ENCODE results near the gene DPH5.
A peak's percentile ranks its signal among the peaks of the same experiment; 100 is the strongest.

Gene DPH5

GRCh38 chr1:101040666-101041065 lies 15.1 kb upstream of the DPH5 start:
- WGBS (ENCODE audit: extremely low coverage, insufficient coverage, insufficient read length): no CpG with 5 or more reads among the region's 2 CpGs
- H2BK120ac ChIP-seq (ENCODE audit: insufficient read depth, low read length, poor library complexity): no peak overlapping the region
- H3K9ac ChIP-seq (ENCODE audit: low read length): no peak overlapping the region
- H4K91ac ChIP-seq (ENCODE audit: low read depth, low read length): no peak overlapping the region
- no peaks in the 10 kb centered on the region for H3K27me3 ChIP-seq (ENCODE audit: insufficient read depth, low read length)
- H2BK5ac ChIP-seq (ENCODE audit: low read depth, low read length, poor library complexity): no peak overlapping the region
- DNase-seq: no peak
- H3K4me2 ChIP-seq (ENCODE audit: low read length): no peak overlapping the region
- H3K4me3 ChIP-seq (ENCODE audit: low read depth, low read length): no peak overlapping the region
- H3K23ac ChIP-seq (ENCODE audit: low read length): no peak overlapping the region
- no peak overlapping the region for H4K12ac ChIP-seq (ENCODE audit: low read depth, low read length)
- no peak overlapping the region for H4K8ac ChIP-seq (ENCODE audit: low read depth, low read length)
- no peak overlapping the region for H3K18ac ChIP-seq (ENCODE audit: low read length)
- H3K14ac ChIP-seq (ENCODE audit: low read length): no peak overlapping the region
- H3K79me1 ChIP-seq (ENCODE audit: low read length): no peaks in the 10 kb centered on the region
- H2AK5ac ChIP-seq (ENCODE audit: low read length): no peak overlapping the region
- H3K9me3 ChIP-seq (ENCODE audit: insufficient read depth, low read depth, low read length): peaks cover 8% of the 10 kb centered on the region
- no peak overlapping the region for H2BK12ac ChIP-seq (ENCODE audit: low read length)
- H3K27ac ChIP-seq (ENCODE audit: low read depth, low read length): no peak overlapping the region
- no peaks in the 10 kb centered on the region for H3K4me1 ChIP-seq (ENCODE audit: control insufficient read depth in 1 of 2, insufficient read depth in 2 of 2, low read length in 2 of 2)
- no peak overlapping the region for H3K4ac ChIP-seq (ENCODE audit: low read depth, low read length)
- H3K79me2 ChIP-seq (ENCODE audit: control insufficient read depth, insufficient read depth, low read length, poor library complexity): no peaks in the 10 kb centered on the region
- H3K36me3 ChIP-seq (ENCODE audit: control insufficient read depth in 1 of 2, insufficient read depth in 2 of 2, low read length in 2 of 2): peaks cover 6 to 7% of the 10 kb centered on the region in 2 experiments
- no peak overlapping the region for H2AFZ ChIP-seq (ENCODE audit: insufficient read depth, low read length, poor library complexity)

GRCh38 chr1:101039245-101039644 lies 13.7 kb upstream of the DPH5 start:
- Histone ChIP-seq H3K4me1 (ENCODE audit: control insufficient read depth in 1 of 2, insufficient read depth in 2 of 2, low read length in 2 of 2) (no peaks in the 10 kb centered on the region), H3K36me3 (ENCODE audit: control insufficient read depth in 1 of 2, insufficient read depth in 2 of 2, low read length in 2 of 2) (peaks cover 6 to 7% of the 10 kb centered on the region in 2 experiments), H3K9me3 (ENCODE audit: insufficient read depth, low read depth, low read length) (peaks cover 8% of the 10 kb centered on the region), H2AFZ (ENCODE audit: insufficient read depth, low read length, poor library complexity) (no peak overlapping the region), H3K18ac (ENCODE audit: low read length) (no peak overlapping the region), H4K91ac (ENCODE audit: low read depth, low read length) (no peak overlapping the region), H3K4me3 (ENCODE audit: low read depth, low read length) (no peak overlapping the region), H3K79me1 (ENCODE audit: low read length) (no peaks in the 10 kb centered on the region), H3K4ac (ENCODE audit: low read depth, low read length) (no peak overlapping the region), H3K23ac (ENCODE audit: low read length) (no peak overlapping the region), H3K27ac (ENCODE audit: low read depth, low read length) (no peak overlapping the region), H2BK120ac (ENCODE audit: insufficient read depth, low read length, poor library complexity) (no peak overlapping the region), H3K27me3 (ENCODE audit: insufficient read depth, low read length) (no peaks in the 10 kb centered on the region), H4K12ac (ENCODE audit: low read depth, low read length) (no peak overlapping the region), H3K14ac (ENCODE audit: low read length) (no peak overlapping the region), H3K79me2 (ENCODE audit: control insufficient read depth, insufficient read depth, low read length, poor library complexity) (no peaks in the 10 kb centered on the region), H2AK5ac (ENCODE audit: low read length) (no peak overlapping the region), H2BK12ac (ENCODE audit: low read length) (no peak overlapping the region), H3K4me2 (ENCODE audit: low read length) (no peak overlapping the region), H2BK5ac (ENCODE audit: low read depth, low read length, poor library complexity) (no peak overlapping the region), H4K8ac (ENCODE audit: low read depth, low read length) (no peak overlapping the region), H3K9ac (ENCODE audit: low read length) (no peak overlapping the region)
- no peak for DNase-seq
- WGBS (ENCODE audit: extremely low coverage, insufficient coverage, insufficient read length): no CpG with 5 or more reads among the region's 1 CpG

- Histone ChIP-seq H3K23ac (ENCODE audit: low read length) (no peak overlapping the region), H2AK5ac (ENCODE audit: low read length) (no peak overlapping the region), H3K79me1 (ENCODE audit: low read length) (no peaks in the 10 kb centered on the region), H3K4ac (ENCODE audit: low read depth, low read length) (no peak overlapping the region), H2BK5ac (ENCODE audit: low read depth, low read length, poor library complexity) (no peak overlapping the region), H3K27me3 (ENCODE audit: insufficient read depth, low read length) (no peaks in the 10 kb centered on the region), H3K14ac (ENCODE audit: low read length) (no peak overlapping the region), H2BK120ac (ENCODE audit: insufficient read depth, low read length, poor library complexity) (no peak overlapping the region), H3K4me1 (ENCODE audit: control insufficient read depth in 1 of 2, insufficient read depth in 2 of 2, low read length in 2 of 2) (no peaks in the 10 kb centered on the region), H3K9me3 (ENCODE audit: insufficient read depth, low read depth, low read length) (peaks cover 8% of the 10 kb centered on the region), H2AFZ (ENCODE audit: insufficient read depth, low read length, poor library complexity) (no peak overlapping the region), H3K27ac (ENCODE audit: low read depth, low read length) (no peak overlapping the region), H3K9ac (ENCODE audit: low read length) (no peak overlapping the region), H4K12ac (ENCODE audit: low read depth, low read length) (no peak overlapping the region), H3K4me2 (ENCODE audit: low read length) (no peak overlapping the region), H3K79me2 (ENCODE audit: control insufficient read depth, insufficient read depth, low read length, poor library complexity) (no peaks in the 10 kb centered on the region), H2BK12ac (ENCODE audit: low read length) (no peak overlapping the region), H4K91ac (ENCODE audit: low read depth, low read length) (no peak overlapping the region), H3K4me3 (ENCODE audit: low read depth, low read length) (no peak overlapping the region), H3K18ac (ENCODE audit: low read length) (no peak overlapping the region), H4K8ac (ENCODE audit: low read depth, low read length) (no peak overlapping the region), H3K36me3 (ENCODE audit: control insufficient read depth in 1 of 2, insufficient read depth in 2 of 2, low read length in 2 of 2) (peaks cover 6 to 7% of the 10 kb centered on the region in 2 experiments)
- no CpG with 5 or more reads among the region's 3 CpGs for WGBS (ENCODE audit: extremely low coverage, insufficient coverage, insufficient read length)
- peak in 1 of 2 donors; percentile 60 for DNase-seq
Observed at GRCh38 chr1:101037316-101037715, 11.7 kb upstream of the DPH5 start.

- no peaks in the 10 kb centered on the region for H3K36me3 ChIP-seq (ENCODE audit: control insufficient read depth in 1 of 2, insufficient read depth in 2 of 2, low read length in 2 of 2)
- no peak overlapping the region for H2BK12ac ChIP-seq (ENCODE audit: low read length)
- WGBS (ENCODE audit: extremely low coverage, insufficient coverage, insufficient read length): no CpG with 5 or more reads among the region's 2 CpGs
- no peak overlapping the region for H3K4me3 ChIP-seq (ENCODE audit: low read depth, low read length)
- H3K27me3 ChIP-seq (ENCODE audit: insufficient read depth, low read length): no peaks in the 10 kb centered on the region
- no peak overlapping the region for H4K12ac ChIP-seq (ENCODE audit: low read depth, low read length)
- no peak overlapping the region for H2AK5ac ChIP-seq (ENCODE audit: low read length)
- no peak overlapping the region for H3K18ac ChIP-seq (ENCODE audit: low read length)
- H3K9me3 ChIP-seq (ENCODE audit: insufficient read depth, low read depth, low read length): no peaks in the 10 kb centered on the region
- no peak overlapping the region for H3K23ac ChIP-seq (ENCODE audit: low read length)
- H2BK120ac ChIP-seq (ENCODE audit: insufficient read depth, low read length, poor library complexity): no peak overlapping the region
- H3K27ac ChIP-seq (ENCODE audit: low read depth, low read length): no peak overlapping the region
- H3K9ac ChIP-seq (ENCODE audit: low read length): no peak overlapping the region
- H3K4me1 ChIP-seq (ENCODE audit: control insufficient read depth in 1 of 2, insufficient read depth in 2 of 2, low read length in 2 of 2): no peaks in the 10 kb centered on the region
- no peak overlapping the region for H3K4ac ChIP-seq (ENCODE audit: low read depth, low read length)
- DNase-seq: no peak
- H3K4me2 ChIP-seq (ENCODE audit: low read length): no peak overlapping the region
- no peaks in the 10 kb centered on the region for H3K79me2 ChIP-seq (ENCODE audit: control insufficient read depth, insufficient read depth, low read length, poor library complexity)
- H4K91ac ChIP-seq (ENCODE audit: low read depth, low read length): no peak overlapping the region
- no peaks in the 10 kb centered on the region for H3K79me1 ChIP-seq (ENCODE audit: low read length)
- no peak overlapping the region for H4K8ac ChIP-seq (ENCODE audit: low read depth, low read length)
- no peak overlapping the region for H2AFZ ChIP-seq (ENCODE audit: insufficient read depth, low read length, poor library complexity)
- no peak overlapping the region for H2BK5ac ChIP-seq (ENCODE audit: low read depth, low read length, poor library complexity)
- H3K14ac ChIP-seq (ENCODE audit: low read length): no peak overlapping the region
Observed at GRCh38 chr1:101033017-101033416, 7.4 kb upstream of the DPH5 start.
